A673 (cell line): Measurements from ENCODE around the gene DHRS11. TPM values are rescaled to one million over a fixed set of nuclear protein-coding genes. Genes with fewer than 3 reads are reported as not detected.

Experiments used
- BruUV-seq: library from RNA; stranded (reverse); fragments of 400-500 nt; replicated peaks from 2 replicates; lab custom pipeline; 2021; lab: Mats Ljungman, UMichigan
- CTCF ChIA-PET: fragments of 300-600 bp; sonication (Branson Sonifier 250); formaldehyde crosslinking; loops from one replicate; lab custom pipeline; 2022; ENCODE audit warnings: antibody characterized with exemption; lab: Charles Lee
- POLR2A ChIA-PET: fragments of 300-600 bp; sonication (Branson Sonifier 250); formaldehyde crosslinking; loops from one replicate; lab custom pipeline; 2022; ENCODE audit warnings: antibody characterized with exemption; ENCODE audit not compliant: low non-redundant PET; lab: Charles Lee
- DNase-seq: peaks from one replicate; pipeline ENCODE4 v3.0.0-alpha.2; 2015; ENCODE audit warnings: low spot score
- H3K27ac ChIP-seq: fragments of 200-600 bp; sonication (generic); 2 replicates; pipeline ENCODE4 v1.5.1; 2016; ENCODE audit warnings: mixed run types, low read depth, mild to moderate bottlenecking, mixed read lengths, antibody characterized with exemption, low read length; ENCODE audit not compliant: poor library complexity, severe bottlenecking
- H3K27me3 ChIP-seq: fragments of 200-600 bp; sonication (generic); replicated peaks from 2 replicates; pipeline ENCODE4 v1.6.1; 2017; ENCODE audit warnings: mixed run types, low read depth, mild to moderate bottlenecking, mixed read lengths, antibody characterized with exemption, low read length; ENCODE audit not compliant: insufficient read depth, poor library complexity
- H3K36me3 ChIP-seq: fragments of 200-600 bp; sonication (generic); 2 replicates; pipeline ENCODE4 v1.6.1; 2016; ENCODE audit warnings: mixed run types, mild to moderate bottlenecking, mixed read lengths, antibody characterized with exemption, low read length; ENCODE audit not compliant: insufficient read depth, poor library complexity, severe bottlenecking
- H3K4me1 ChIP-seq: fragments of 200-600 bp; sonication (generic); 2 replicates; pipeline ENCODE4 v1.6.1; 2017; ENCODE audit warnings: mixed run types, mild to moderate bottlenecking, mixed read lengths, antibody characterized with exemption, low read length; ENCODE audit not compliant: insufficient read depth, poor library complexity, severe bottlenecking
- H3K4me3 ChIP-seq: fragments of 200-600 bp; sonication (generic); 2 replicates; pipeline ENCODE4 v1.5.1; 2016; ENCODE audit warnings: low read depth, mixed run types, mild to moderate bottlenecking, mixed read lengths, low read length; ENCODE audit not compliant: poor library complexity, severe bottlenecking
- H3K9me3 ChIP-seq: fragments of 200-600 bp; sonication (generic); 2 replicates; pipeline ENCODE4 v1.6.1; 2016; ENCODE audit warnings: mixed run types, low read depth, mild to moderate bottlenecking, mixed read lengths, antibody characterized with exemption, low read length; ENCODE audit not compliant: poor library complexity, severe bottlenecking
- CTCF ChIP-seq: fragments of 300-800, 200-600 bp; sonication (generic); conservative IDR thresholded peaks from 2 replicates; pipeline ENCODE4 v1.5.1; 2017; ENCODE audit warnings: low read depth, mild to moderate bottlenecking, antibody characterized with exemption, low read length, moderate library complexity, mixed read lengths
- EZH2 ChIP-seq: fragments of 200-600 bp; sonication (generic); IDR thresholded peaks from 2 replicates; pipeline ENCODE4 v1.6.1; 2017; ENCODE audit warnings: borderline replicate concordance, low read depth, mild to moderate bottlenecking, mixed read lengths, antibody characterized with exemption, low read length; ENCODE audit not compliant: poor library complexity, severe bottlenecking
- intact Hi-C: fragments of 100-400 bp; cut with micrococcal nuclease; formaldehyde crosslinking; loops from one replicate; pipeline ENCODE4 v1.10.0; 2022; ENCODE audit not compliant: unreplicated experiment
- total RNA-seq: library from RNA; stranded (reverse); gene quantifications from 2 replicates; pipeline ENCODE4 v1.2.3, GENCODE V29; 2021

The DHRS11 gene
- total RNA-seq, 1 experiment from 2014 or later, result 5.3 TPM

- POLR2A ChIA-PET, result no interaction called here
- no TSS peak for BruUV-seq
Observed at GRCh38 chr17:36640836-36641235, 49.2 kb downstream of the DHRS11 start.

DNA sequence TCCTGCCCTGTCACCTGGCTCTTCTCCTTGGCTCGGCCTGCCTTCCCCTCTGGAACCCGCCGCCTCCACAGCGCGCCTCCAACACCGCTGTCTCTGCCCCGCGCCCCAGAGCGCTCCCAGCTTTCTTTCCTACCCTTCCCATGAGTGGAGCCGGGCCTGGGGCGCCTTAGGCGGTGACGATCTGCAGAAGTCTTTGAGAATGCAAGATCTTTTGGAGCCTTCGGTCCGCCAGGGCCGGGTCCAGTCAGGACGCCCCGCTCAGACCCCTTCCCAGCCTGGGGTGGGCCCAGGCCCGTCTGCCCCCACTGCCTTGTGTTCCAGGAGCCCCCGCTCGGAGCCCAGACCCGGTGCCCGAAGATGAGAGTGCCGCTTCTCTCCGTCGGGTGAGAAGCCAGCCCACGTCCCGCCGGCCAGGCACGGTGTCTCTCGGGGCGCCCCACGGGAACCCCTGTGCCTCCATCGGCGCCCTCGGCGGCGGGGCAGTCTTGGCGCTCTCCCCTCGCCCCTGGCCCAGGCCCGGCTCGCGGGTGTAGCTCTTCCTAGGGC lies 49.7 kb downstream of the DHRS11 start:
- CTCF ChIA-PET, result no interaction called here
- TF ChIP-seq CTCF (no peak), EZH2 (no peak)
- Histone ChIP-seq H3K36me3 (no peaks in the 10 kb centered on the region), H3K27ac (no peak overlapping the region), H3K27me3 (peaks cover 63% of the 10 kb centered on the region), H3K4me1 (no peaks in the 10 kb centered on the region), H3K9me3 (no peaks in the 10 kb centered on the region), H3K4me3 (peak overlapping the region; percentile 34)
- intact Hi-C loops, result no loop called here
- no TSS peak for BruUV-seq
- POLR2A ChIA-PET, result no interaction called here
- DNase-seq, result no peak

More at GRCh38 chr17:36640836-36641235, 49.2 kb downstream of the DHRS11 start:
- H3K36me3 ChIP-seq, result no peaks in the 10 kb centered on the region
- no peaks in the 10 kb centered on the region for H3K4me1 ChIP-seq
- CTCF ChIA-PET, result no interaction called here
- no peak overlapping the region for H3K4me3 ChIP-seq
- peaks cover 63% of the 10 kb centered on the region for H3K27me3 ChIP-seq
- intact Hi-C loops, result no loop called here
- H3K27ac ChIP-seq, result no peak overlapping the region
- no peaks in the 10 kb centered on the region for H3K9me3 ChIP-seq
- no peak for DNase-seq
- TF ChIP-seq EZH2 (no peak), CTCF (no peak)

- peaks cover 63% of the 10 kb centered on the region for H3K27me3 ChIP-seq
- no peaks in the 10 kb centered on the region for H3K4me1 ChIP-seq
- H3K9me3 ChIP-seq, result no peaks in the 10 kb centered on the region
- intact Hi-C loops, result no loop called here
- H3K4me3 ChIP-seq, result peak overlapping the region; percentile 34
- TF ChIP-seq CTCF, result no peak
- peak; percentile 42 for TF ChIP-seq EZH2
- H3K36me3 ChIP-seq, result no peaks in the 10 kb centered on the region
- ChIA-PET POLR2A (no interaction called here), CTCF (no interaction called here)
- BruUV-seq, result no TSS peak
- H3K27ac ChIP-seq, result no peak overlapping the region
- DNase-seq, result no peak
Observed at GRCh38 chr17:36641877-36642845, 50.5 kb downstream of the DHRS11 start.
